ENCODE results near the gene SCFD1.
"Not testable (repeated sequence)": the region's sequence is repeated elsewhere in the genome, so short reads cannot be mapped to it uniquely, and the experiment has no call there.

SCFD1 gene

GRCh38 chr14:30621940-30622830 is at the start of gene SCFD1:
TSS of gene SCFD1 (plus strand) at chr14:30622319. CDS start at chr14:30622339, 20 bp downstream.
- no peak for TF ChIP-seq CTCF (IDR thresholded peaks at IDR 0.05)
- peak; percentile 95 for DNase-seq (ENCODE audit: low spot score)
- Histone ChIP-seq H3K4me3 (peak within 1 kb of the TSS; percentile 84), H3K27ac (peak within 1 kb of the TSS; percentile 77 to 89)

DNA sequence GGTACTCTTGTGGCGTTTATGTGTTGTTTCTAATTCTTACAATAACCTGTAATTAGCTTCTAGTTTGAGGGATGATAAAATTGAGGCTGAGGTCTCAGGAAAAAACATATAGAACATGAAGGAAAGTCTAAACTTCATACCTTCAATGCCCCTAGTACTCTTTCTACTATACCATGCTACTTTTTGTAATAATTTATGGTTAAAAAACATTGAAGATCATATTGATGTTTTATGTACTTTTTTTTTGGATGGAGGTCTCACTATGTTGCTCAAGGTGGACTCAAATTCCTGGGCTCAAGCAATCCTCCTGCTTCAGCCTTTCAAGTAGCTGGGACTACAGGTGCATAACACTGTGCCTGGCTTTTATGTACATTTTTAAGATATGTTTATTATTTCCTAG is 49.3 kb upstream of the SCFD1 start:
- TF ChIP-seq CTCF (IDR thresholded peaks at IDR 0.05), result no peak

DNA sequence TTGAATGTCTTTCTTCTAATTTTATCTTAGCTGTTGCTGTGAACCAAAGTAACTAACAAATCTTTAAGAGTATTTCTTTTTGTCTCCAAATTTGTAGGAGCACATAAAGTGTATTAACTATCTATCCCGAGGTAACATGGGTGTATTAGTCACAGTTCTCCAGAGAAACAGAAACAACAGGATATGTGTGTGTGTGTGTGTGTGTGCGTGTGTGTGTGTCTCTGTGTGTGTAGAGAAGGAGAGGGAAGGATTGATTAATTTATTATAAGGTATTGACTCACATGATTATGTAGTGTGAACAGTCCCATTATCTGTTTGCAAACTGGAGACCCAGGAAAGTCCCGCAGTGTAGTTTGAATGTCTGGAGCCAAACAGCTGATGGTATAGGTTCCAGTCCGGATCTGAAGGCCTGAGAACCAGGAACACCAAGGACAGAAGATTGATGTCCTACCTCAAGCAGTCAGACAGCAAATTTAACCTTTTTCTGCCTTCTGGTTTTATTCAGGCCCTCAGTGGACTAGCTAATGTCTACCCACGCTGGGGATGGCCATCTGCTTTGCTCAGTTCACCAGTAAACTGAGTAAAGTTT is 48.8 kb upstream of the SCFD1 start:
- TF ChIP-seq CTCF (IDR thresholded peaks at IDR 0.05), result no peak
- H3K4me3 ChIP-seq, result no peak overlapping the region
- no peak for DNase-seq (ENCODE audit: low spot score)
- H3K27ac ChIP-seq, result no peak overlapping the region

More for the DNA sequence above, 49.3 kb upstream of the SCFD1 start:
- no peak overlapping the region for H3K4me3 ChIP-seq
- H3K27ac ChIP-seq, result no peak overlapping the region
- no peak for DNase-seq (ENCODE audit: low spot score)

DNA sequence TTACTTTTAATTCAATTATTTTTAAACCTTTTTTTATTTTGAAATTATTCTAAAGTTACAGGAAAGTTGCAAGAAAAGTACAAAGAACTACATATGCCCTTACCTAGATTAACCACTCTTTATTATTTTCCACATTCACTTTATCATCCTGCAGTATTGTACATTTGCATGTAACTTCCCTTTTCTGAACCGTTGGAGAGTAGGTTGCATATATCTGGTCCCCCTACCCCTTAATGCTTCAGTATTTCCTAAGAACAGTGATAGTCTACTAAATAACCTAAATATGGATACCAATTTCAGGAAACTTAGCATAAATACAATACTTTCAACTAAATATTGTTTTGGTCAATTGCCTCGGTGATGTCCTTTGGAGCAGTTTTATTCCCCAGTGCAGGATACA is 48.2 kb upstream of the SCFD1 start:
- no peak for TF ChIP-seq CTCF (IDR thresholded peaks at IDR 0.05)

GRCh38 chr14:30574777-30575176 is 47.3 kb upstream of the SCFD1 start:
- not testable (repeated sequence) for H3K27ac ChIP-seq; DNase-seq (ENCODE audit: low spot score)

More for the DNA sequence above, 48.2 kb upstream of the SCFD1 start:
- no peak for DNase-seq (ENCODE audit: low spot score)
- Histone ChIP-seq H3K4me3 (no peak overlapping the region), H3K27ac (no peak overlapping the region)

GRCh38 chr14:30576333-30576732 is 45.8 kb upstream of the SCFD1 start:
- H3K27ac ChIP-seq; DNase-seq (ENCODE audit: low spot score); H3K4me3 ChIP-seq: not testable (repeated sequence)

More at GRCh38 chr14:30574777-30575176, 47.3 kb upstream of the SCFD1 start:
- not testable (repeated sequence) for H3K4me3 ChIP-seq

GRCh38 chr14:30580616-30581282 is 41.4 kb upstream of the SCFD1 start:
- H3K27ac ChIP-seq, result no peak overlapping the region
- no peak for TF ChIP-seq CTCF (IDR thresholded peaks at IDR 0.05)
- DNase-seq (ENCODE audit: low spot score), result no peak
- no peak overlapping the region for H3K4me3 ChIP-seq
